SKM-1 (cell line): Measurements from ENCODE around the gene POP7.
"Not testable (repeated sequence)": the region's sequence is repeated elsewhere in the genome, so short reads cannot be mapped to it uniquely, and the experiment has no call there.

ENCODE experiments used
- DNase-seq: peaks from one replicate; lab custom pipeline; 2025; ENCODE audit not compliant: unreplicated experiment; lab: John Stamatoyannopoulos, UW

The POP7 gene

GRCh38 chr7:100691676-100692577 is 14.0 kb upstream of the POP7 start:
- DNase-seq = peak; percentile 72

GRCh38 chr7:100692578-100692961 is 13.4 kb upstream of the POP7 start:
- DNase-seq = no peak

- DNase-seq = no peak
These were observed 12.4 kb upstream of the POP7 start for GRCh38 chr7:100693312-100694097.

- DNase-seq = peak; percentile 31
These were observed 11.7 kb upstream of the POP7 start, which contains the start of gene GIGYF1 for GRCh38 chr7:100694098-100694745. GIGYF1 (minus strand) TSS chr7:100694250; CDS start chr7:100688238, 6,012 bp downstream.

- no peak for DNase-seq
These were observed 9.8 kb upstream of the POP7 start for GRCh38 chr7:100696123-100696521.

GRCh38 chr7:100699018-100699417 is 6.9 kb upstream of the POP7 start:
- DNase-seq = no peak

- not testable (repeated sequence) for DNase-seq
These were observed 4.8 kb upstream of the POP7 start for GRCh38 chr7:100701089-100701488.

- DNase-seq = no peak
These were observed 585 bp upstream of the POP7 start for GRCh38 chr7:100705320-100705752.

- no peak for DNase-seq
These were observed 871 bp downstream of the POP7 start for GRCh38 chr7:100706672-100707311.

GRCh38 chr7:100708395-100708794 is 2.5 kb downstream of the POP7 start:
- no peak for DNase-seq

GRCh38 chr7:100710452-100710851 is 4.5 kb downstream of the POP7 start:
- no peak for DNase-seq

GRCh38 chr7:100711369-100711768 is 5.4 kb downstream of the POP7 start:
- no peak for DNase-seq

- no peak for DNase-seq
These were observed 8.8 kb downstream of the POP7 start for GRCh38 chr7:100714725-100715124.

GRCh38 chr7:100717073-100717472 is 11.2 kb downstream of the POP7 start:
- not testable (repeated sequence) for DNase-seq

- no peak for DNase-seq
These were observed 13.8 kb downstream of the POP7 start for GRCh38 chr7:100719523-100720278.

- DNase-seq = no peak
These were observed 14.4 kb downstream of the POP7 start, which contains the start of gene EPO for GRCh38 chr7:100720279-100720670. EPO (plus strand) TSS chr7:100720468; CDS start chr7:100720981, 513 bp downstream.

GRCh38 chr7:100720671-100721504 is 15.0 kb downstream of the POP7 start:
- no peak for DNase-seq

- DNase-seq = no peak
These were observed 15.5 kb downstream of the POP7 start for GRCh38 chr7:100721505-100721812.

- DNase-seq = no peak
These were observed 16.7 kb downstream of the POP7 start for GRCh38 chr7:100722480-100723212.
